Measurements from ENCODE around the gene SUPT4H1.
A peak's percentile ranks its signal among the peaks of the same experiment; 100 is the strongest.

The SUPT4H1 gene

GRCh38 chr17:58352596-58353388 is 791 bp upstream of the SUPT4H1 start:
- DNase-seq (ENCODE audit: low spot score): peak; percentile 45
- in situ Hi-C loops (cut with MboI; ENCODE audit: low pct_unique_long_range_greater_than_20kb, low sequenced_read_pairs, unreplicated experiment): no loop called here
- TF ChIP-seq CTCF (IDR thresholded peaks at IDR 0.05; ENCODE audit: extremely low read depth, insufficient read depth, missing control alignments): no peak

- peak; percentile 9 for DNase-seq (ENCODE audit: low spot score)
- in situ Hi-C loops (cut with MboI; ENCODE audit: low pct_unique_long_range_greater_than_20kb, low sequenced_read_pairs, unreplicated experiment): no loop called here
- no peak for TF ChIP-seq CTCF (IDR thresholded peaks at IDR 0.05; ENCODE audit: extremely low read depth, insufficient read depth, missing control alignments)
These were observed 819 bp downstream of the SUPT4H1 start for GRCh38 chr17:58351182-58351581.

- no peak for TF ChIP-seq CTCF (IDR thresholded peaks at IDR 0.05; ENCODE audit: extremely low read depth, insufficient read depth, missing control alignments)
- in situ Hi-C loops (cut with MboI; ENCODE audit: low pct_unique_long_range_greater_than_20kb, low sequenced_read_pairs, unreplicated experiment): no loop called here
- DNase-seq (ENCODE audit: low spot score): no peak
These were observed 4.0 kb downstream of the SUPT4H1 start for GRCh38 chr17:58348038-58348437.

- no peak for TF ChIP-seq CTCF (IDR thresholded peaks at IDR 0.05; ENCODE audit: extremely low read depth, insufficient read depth, missing control alignments)
- in situ Hi-C loops (cut with MboI; ENCODE audit: low pct_unique_long_range_greater_than_20kb, low sequenced_read_pairs, unreplicated experiment): no loop called here
- DNase-seq (ENCODE audit: low spot score): no peak
These were observed 6.5 kb downstream of the SUPT4H1 start for GRCh38 chr17:58345500-58345899.

DNA sequence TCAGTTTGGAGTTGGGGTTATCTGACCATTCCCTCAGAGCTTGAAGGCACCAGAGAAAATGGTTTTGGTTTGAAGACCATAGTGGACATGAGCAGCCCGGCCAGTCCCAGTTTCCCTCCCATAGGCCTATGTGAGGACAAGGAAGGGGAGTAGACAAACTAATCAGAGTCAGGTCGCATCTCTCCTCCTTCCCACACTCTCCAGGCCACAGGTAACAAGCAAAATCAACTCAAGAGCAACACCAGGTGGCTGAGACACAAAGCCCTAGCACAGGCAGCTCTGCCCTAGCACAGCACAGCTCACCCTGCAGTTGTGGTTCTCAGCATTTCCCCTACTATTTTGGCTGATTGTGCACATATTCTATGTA is 7.2 kb downstream of the SUPT4H1 start:
- in situ Hi-C loops (cut with MboI; ENCODE audit: low pct_unique_long_range_greater_than_20kb, low sequenced_read_pairs, unreplicated experiment): no loop called here
- TF ChIP-seq CTCF (IDR thresholded peaks at IDR 0.05; ENCODE audit: extremely low read depth, insufficient read depth, missing control alignments): peak; percentile 80

GRCh38 chr17:58344047-58344790 is 7.8 kb downstream of the SUPT4H1 start:
- in situ Hi-C loops (cut with MboI; ENCODE audit: low pct_unique_long_range_greater_than_20kb, low sequenced_read_pairs, unreplicated experiment): no loop called here
- TF ChIP-seq CTCF (IDR thresholded peaks at IDR 0.05; ENCODE audit: extremely low read depth, insufficient read depth, missing control alignments): no peak
- DNase-seq (ENCODE audit: low spot score): peak; percentile 66

More for the DNA sequence above, 7.2 kb downstream of the SUPT4H1 start:
- no peak for DNase-seq (ENCODE audit: low spot score)
